ENCODE data around the gene ASMT.
"Not testable (repeated sequence)": the region's sequence is repeated elsewhere in the genome, so short reads cannot be mapped to it uniquely, and the experiment has no call there.

ASMT gene

DNA sequence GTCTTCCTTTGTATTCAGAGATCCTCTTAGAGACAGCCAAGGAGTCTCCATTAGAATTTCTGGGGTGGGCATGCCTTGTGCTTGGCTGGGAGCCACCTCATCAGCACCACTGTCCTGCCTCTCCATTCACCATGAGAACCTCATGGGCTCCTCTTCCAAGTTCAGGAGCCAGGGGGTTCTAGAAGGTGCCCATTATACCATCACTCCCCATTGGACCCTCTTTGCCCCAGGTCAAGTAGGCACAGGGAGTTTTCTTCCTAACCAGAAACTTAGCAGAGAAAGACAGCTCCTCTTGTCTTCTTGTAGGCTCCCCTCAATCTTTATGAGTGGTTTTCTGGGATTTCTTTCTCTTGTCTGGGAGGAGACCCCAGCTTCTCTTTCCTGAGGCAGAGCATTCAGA is 31.1 kb downstream of the ASMT start:
- Histone ChIP-seq H3K4me1 (no peaks in the 10 kb centered on the region), H3K36me3 (replicated peaks) (no peaks in the 10 kb centered on the region), H3K4me3 (no peak overlapping the region), H3K9me3 (no peaks in the 10 kb centered on the region; the same call in 1 of the 2 replicates), H3K27me3 (ENCODE audit: low read depth) (no peaks in the 10 kb centered on the region)
- in situ Hi-C loops (cut with MboI; ENCODE audit: low sequenced_read_pairs): no loop called here
- no peak for DNase-seq (ENCODE audit: low spot score in 2 of 2)

DNA sequence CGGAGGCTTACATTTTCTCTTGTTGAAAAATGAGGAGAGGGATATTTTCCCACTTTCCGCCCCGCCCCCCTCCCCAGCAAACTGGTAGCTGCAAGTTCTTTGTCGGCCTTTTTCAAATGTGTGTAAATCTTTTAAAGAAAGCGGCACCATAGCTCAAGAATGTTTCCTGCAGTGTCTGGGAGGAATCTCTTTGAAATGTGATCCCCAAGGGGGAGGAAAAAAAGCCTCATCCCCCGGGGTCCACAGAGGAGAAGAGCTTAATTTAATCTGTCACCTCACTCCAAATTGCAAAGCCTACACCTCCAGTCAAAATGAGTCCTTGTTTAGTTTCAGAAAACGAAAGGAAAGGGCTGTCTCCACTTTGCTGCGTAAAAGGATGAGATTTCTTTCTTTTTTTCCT is 34.8 kb downstream of the ASMT start:
- Histone ChIP-seq H3K4me3 (no peak overlapping the region), H3K27me3 (ENCODE audit: low read depth) (no peaks in the 10 kb centered on the region), H3K9me3 (no peaks in the 10 kb centered on the region; the same call in 1 of the 2 replicates), H3K4me1 (no peaks in the 10 kb centered on the region), H3K36me3 (replicated peaks) (no peaks in the 10 kb centered on the region)
- peak in 1 of 2 experiments; percentile 17 for DNase-seq (ENCODE audit: low spot score in 2 of 2)
- in situ Hi-C loops (cut with MboI; ENCODE audit: low sequenced_read_pairs): loop anchor here (10.0 kb wide), 2 partner anchors 955 to 1175 kb away; partner anchors contain the start of gene GYG2

DNA sequence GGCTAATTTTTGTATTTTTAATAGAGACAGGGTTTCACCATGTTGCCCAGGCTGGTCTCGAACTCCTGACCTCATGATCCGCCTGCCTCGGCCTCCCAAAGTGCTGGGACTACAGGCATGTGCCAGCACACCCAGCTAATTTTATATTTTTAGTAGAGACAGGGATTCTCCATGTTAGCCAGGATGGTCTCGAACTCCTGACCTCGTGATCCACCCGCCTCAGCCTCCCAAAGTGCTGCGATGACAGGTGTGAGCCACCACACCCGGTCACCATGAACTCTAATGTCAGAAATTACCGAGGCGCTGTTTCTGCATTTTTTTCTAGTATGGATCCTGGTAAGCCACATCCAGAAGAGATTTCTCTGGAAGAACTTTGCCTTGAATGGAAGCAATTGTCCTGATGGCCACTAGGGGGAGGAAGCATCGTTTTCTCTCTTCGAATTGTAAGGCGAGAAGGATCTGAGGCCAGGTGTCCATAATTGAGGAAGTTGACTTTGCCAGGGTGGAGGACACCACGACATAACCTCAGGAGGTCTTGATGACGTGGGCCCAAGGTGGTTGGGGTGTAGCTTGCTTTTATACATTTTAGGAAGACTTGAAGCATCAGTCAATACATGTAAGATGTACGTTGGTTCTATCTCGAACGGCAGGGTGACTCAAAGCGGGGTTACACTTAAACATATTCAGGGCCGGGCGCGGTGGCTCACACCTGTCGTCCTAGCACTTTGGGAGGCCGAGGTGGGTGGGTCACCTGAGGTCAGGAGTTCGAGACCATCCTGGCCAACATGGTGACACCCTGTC is 37.4 kb downstream of the ASMT start:
- H3K4me1 ChIP-seq; H3K4me3 ChIP-seq; H3K36me3 ChIP-seq (replicated peaks); H3K9me3 ChIP-seq; H3K27me3 ChIP-seq (ENCODE audit: low read depth): not testable (repeated sequence)
- peak; percentile 45 to 51 for DNase-seq (ENCODE audit: low spot score in 2 of 2)
- in situ Hi-C loops (cut with MboI; ENCODE audit: low sequenced_read_pairs): loop anchor here (10.0 kb wide), 2 partner anchors 953 to 1173 kb away; partner anchors contain the start of gene GYG2

DNA sequence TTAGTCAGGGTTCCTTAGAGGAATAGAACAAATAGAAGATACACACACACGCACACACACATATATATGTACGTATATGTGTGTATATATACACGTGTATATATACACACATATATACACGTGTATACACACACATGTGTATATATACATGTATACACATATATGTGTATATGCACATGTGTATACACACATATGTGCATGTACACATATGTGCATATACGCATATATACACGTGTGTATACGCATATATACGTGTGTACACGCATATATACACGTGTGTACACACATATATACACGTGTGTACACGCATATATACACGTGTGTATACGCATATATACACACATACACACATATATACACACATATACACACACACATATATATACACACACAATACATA is 41.5 kb downstream of the ASMT start:
- Histone ChIP-seq H3K4me1 (peaks cover 3% of the 10 kb centered on the region; the same call in 1 of the 2 replicates), H3K9me3 (no peaks in the 10 kb centered on the region), H3K4me3 (no peak overlapping the region), H3K36me3 (replicated peaks) (no peaks in the 10 kb centered on the region), H3K27me3 (ENCODE audit: low read depth) (no peaks in the 10 kb centered on the region)
- in situ Hi-C loops (cut with MboI; ENCODE audit: low sequenced_read_pairs): loop anchor here (10.0 kb wide), 2 partner anchors 948 to 1168 kb away; partner anchors contain the start of gene GYG2
- no peak for DNase-seq (ENCODE audit: low spot score in 2 of 2)

DNA sequence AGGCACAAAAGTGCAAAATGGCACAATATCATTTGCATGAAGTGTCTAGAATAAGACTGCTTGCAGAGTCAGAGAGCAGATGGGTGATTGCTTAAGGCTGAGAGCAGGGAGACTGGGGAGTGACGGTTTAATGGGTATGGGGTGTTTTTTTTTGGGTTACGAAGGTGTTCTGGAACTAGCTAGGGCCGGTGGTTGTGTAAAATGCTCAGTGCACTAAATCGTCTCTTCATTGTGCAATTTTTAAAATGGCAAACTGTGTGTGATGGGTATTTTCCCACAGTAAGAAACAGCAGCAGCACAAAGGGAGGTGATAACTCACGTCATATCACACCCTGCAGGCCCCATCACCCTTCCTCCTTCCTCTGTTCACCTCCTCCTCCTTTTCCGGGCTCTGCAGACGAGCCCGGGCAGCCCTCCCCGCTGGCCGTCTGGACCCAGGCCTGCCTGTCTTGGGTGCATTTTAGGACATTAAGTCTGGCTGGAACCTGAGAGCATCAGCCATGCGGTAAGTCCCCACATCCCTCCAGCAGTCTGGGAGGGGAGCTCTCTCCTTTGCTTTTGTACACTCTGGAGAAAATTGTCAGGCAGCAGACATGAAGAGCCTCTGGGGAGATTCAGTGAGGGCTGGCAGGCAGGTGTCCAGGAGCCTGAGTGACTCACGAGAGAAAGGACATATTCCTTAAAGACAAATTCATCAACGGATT is 42.7 kb downstream of the ASMT start:
- H3K27me3 ChIP-seq (ENCODE audit: low read depth): no peaks in the 10 kb centered on the region
- no peaks in the 10 kb centered on the region for H3K9me3 ChIP-seq
- DNase-seq (ENCODE audit: low spot score in 2 of 2): peak in 1 of 2 experiments; percentile 28
- no peak overlapping the region for H3K4me3 ChIP-seq
- in situ Hi-C loops (cut with MboI; ENCODE audit: low sequenced_read_pairs): loop anchor here (10.0 kb wide), 2 partner anchors 947 to 1167 kb away; partner anchors contain the start of gene GYG2
- H3K36me3 ChIP-seq (replicated peaks): no peaks in the 10 kb centered on the region
- H3K4me1 ChIP-seq: peaks cover 3% of the 10 kb centered on the region; the same call in 1 of the 2 replicates

DNA sequence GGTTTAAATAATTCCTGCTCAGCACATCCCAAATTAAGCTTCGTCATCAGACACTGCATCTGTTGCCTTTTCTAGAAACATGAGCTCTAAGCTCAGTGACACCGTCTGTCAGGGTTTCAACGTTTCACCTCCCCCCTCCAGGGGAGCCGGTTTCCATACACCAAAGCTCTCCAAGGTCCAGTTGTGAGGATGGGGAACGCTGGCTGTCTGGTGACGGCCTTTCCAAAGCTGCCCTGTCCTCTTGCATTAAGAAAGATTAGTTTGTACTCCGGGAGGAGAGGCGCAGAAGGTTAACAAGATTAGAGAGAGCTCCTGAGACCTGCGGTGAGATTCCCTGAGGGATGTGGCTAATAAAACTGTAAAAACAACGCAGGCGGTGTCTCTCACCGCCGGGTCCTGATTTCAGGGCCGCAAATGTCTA is 43.2 kb downstream of the ASMT start:
- H3K36me3 ChIP-seq (replicated peaks): no peaks in the 10 kb centered on the region
- no peaks in the 10 kb centered on the region for H3K9me3 ChIP-seq
- H3K4me3 ChIP-seq: no peak overlapping the region
- no peaks in the 10 kb centered on the region for H3K27me3 ChIP-seq (ENCODE audit: low read depth)
- DNase-seq (ENCODE audit: low spot score in 2 of 2): peak in 1 of 2 experiments; percentile 23
- H3K4me1 ChIP-seq: peaks cover 3% of the 10 kb centered on the region; the same call in 1 of the 2 replicates
- in situ Hi-C loops (cut with MboI; ENCODE audit: low sequenced_read_pairs): loop anchor here (10.0 kb wide), 2 partner anchors 947 to 1167 kb away; partner anchors contain the start of gene GYG2

DNA sequence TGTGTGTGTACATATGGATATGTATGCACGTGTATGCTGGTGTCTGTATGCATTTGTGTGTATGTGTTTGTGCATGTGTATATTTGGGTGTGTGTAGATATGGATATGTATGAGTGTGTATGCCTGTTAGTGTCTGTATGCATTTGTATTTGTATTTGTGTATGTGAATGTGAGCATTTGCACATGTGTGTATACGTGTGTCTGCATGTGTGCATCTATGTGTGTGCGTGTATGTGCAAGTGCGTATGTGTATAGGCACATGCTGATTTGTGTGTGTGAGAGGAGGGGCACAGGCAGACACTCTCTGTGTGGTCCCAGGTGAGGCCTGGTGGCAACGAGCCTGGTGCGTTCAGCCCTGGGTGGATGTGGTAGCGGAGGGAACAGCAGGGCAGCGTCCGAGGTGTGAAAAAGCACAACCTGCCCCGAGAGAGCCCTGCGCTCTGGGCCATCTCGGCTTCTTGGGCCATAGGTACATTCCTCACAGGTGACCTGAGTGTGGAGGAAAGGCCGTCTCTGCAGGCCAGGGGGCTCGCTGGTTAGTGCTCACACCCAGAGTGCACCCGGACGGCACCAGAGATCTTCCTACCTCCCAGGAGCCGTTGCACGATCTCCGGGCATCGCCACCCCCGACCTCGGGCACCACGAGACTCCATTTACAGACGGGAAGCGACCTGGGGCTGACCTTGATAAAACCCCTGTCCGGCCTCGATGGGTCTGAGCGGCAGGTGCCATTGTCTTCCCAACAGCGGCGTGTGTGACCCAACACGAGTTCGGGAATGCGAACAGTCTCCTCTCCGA is 45.0 kb downstream of the ASMT start:
- DNase-seq (ENCODE audit: low spot score in 2 of 2): no peak
- in situ Hi-C loops (cut with MboI; ENCODE audit: low sequenced_read_pairs): loop anchor here (10.0 kb wide), 2 partner anchors 945 to 1165 kb away; partner anchors contain the start of gene GYG2
- Histone ChIP-seq H3K27me3 (ENCODE audit: low read depth) (no peaks in the 10 kb centered on the region), H3K9me3 (no peaks in the 10 kb centered on the region), H3K36me3 (replicated peaks) (no peaks in the 10 kb centered on the region), H3K4me3 (no peak overlapping the region), H3K4me1 (peaks cover 3% of the 10 kb centered on the region; the same call in 1 of the 2 replicates)

DNA sequence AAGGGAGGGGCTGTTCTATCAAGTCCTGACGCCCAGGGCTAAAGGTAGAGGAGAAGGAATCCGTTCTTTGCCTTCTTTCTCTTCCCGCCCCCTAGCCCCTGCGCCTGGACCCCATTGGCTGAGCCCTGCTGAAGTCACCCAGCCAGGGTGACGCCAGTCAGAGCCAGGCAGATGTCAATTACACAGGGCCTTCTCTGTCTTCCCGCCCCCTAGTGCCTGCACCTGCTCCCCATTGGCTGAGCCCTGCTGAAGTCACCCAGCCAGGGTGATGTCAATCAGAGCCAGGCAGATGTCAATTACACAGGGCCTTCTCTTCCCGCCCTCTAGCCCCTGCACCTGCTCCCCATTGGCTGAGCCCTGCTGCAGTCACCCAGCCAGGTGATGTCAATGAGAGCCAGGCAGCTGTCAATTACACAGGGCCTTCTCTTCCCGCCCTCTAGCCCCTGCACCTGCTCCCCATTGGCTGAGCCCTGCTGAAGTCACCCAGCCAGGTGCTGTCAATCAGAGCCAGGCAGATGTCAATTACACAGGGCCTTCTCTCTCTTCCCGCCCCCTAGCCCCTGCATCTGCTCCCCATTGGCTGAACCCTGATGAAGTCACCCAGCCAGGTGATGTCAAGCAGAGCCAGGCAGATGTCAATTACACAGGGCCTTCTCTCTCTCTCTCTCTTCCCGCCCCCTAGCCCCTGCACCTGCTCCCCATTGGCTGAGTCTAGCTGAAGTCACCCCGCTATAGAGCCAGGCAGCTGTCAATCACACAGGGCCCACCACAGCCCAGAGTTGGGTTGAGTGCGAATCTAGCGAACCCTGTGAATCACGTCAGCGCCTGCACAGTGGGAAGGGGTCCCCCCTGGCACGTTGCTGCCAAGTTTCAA is 46.4 kb downstream of the ASMT start:
- in situ Hi-C loops (cut with MboI; ENCODE audit: low sequenced_read_pairs): no loop called here

DNA sequence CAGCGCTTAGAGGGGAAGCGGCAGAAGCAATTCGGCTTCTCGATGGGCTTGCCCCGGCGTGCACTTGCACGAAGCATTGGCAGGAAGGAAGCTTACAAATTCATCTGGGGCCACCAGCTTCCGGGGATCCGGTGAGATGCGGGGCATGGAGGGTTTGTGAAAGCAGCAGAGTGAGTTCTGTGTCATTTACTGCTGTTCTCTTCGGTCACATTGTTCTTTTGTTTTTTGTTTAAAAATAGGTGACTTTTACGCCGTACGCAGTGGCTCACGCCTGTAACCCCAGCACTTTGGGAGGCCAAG is 47.0 kb downstream of the ASMT start:
- Histone ChIP-seq H3K4me3 (no peak overlapping the region), H3K9me3 (no peaks in the 10 kb centered on the region), H3K4me1 (peaks cover 3% of the 10 kb centered on the region; the same call in 1 of the 2 replicates), H3K27me3 (ENCODE audit: low read depth) (no peaks in the 10 kb centered on the region), H3K36me3 (replicated peaks) (no peaks in the 10 kb centered on the region)
- in situ Hi-C loops (cut with MboI; ENCODE audit: low sequenced_read_pairs): no loop called here
- DNase-seq (ENCODE audit: low spot score in 2 of 2): no peak

More for the DNA sequence above, 46.4 kb downstream of the ASMT start:
- H3K4me1 ChIP-seq: peaks cover 3% of the 10 kb centered on the region; the same call in 1 of the 2 replicates
- H3K9me3 ChIP-seq: no peaks in the 10 kb centered on the region
- peak in 1 of 2 experiments; percentile 68 for DNase-seq (ENCODE audit: low spot score in 2 of 2)
- H3K4me3 ChIP-seq: no peak overlapping the region
- H3K27me3 ChIP-seq (ENCODE audit: low read depth): no peaks in the 10 kb centered on the region
- H3K36me3 ChIP-seq (replicated peaks): no peaks in the 10 kb centered on the region

DNA sequence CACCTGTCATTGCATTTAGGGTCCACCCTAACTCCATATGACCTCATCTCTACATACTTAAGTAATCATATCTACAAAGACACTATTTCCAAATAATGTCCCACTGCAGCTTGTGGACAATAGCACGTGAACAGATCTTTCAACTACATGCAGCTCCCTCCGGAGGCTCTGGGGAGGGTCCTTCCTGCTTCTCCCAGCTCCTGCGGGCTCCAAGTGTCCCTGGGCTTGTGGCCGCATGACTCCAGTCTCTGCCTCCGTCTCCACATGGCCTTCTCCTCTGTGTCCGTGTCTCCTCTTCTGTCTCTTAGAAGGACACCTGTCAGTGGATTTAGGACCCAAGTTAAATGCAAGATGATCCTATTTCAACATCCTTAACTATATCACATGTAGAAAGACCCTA is 52.7 kb downstream of the ASMT start:
- DNase-seq (ENCODE audit: low spot score in 2 of 2): no peak
- no peaks in the 10 kb centered on the region for H3K4me1 ChIP-seq
- in situ Hi-C loops (cut with MboI; ENCODE audit: low sequenced_read_pairs): no loop called here
- H3K4me3 ChIP-seq: no peak overlapping the region
- H3K27me3 ChIP-seq (ENCODE audit: low read depth): no peaks in the 10 kb centered on the region
- H3K36me3 ChIP-seq (replicated peaks): no peaks in the 10 kb centered on the region
- no peaks in the 10 kb centered on the region for H3K9me3 ChIP-seq

DNA sequence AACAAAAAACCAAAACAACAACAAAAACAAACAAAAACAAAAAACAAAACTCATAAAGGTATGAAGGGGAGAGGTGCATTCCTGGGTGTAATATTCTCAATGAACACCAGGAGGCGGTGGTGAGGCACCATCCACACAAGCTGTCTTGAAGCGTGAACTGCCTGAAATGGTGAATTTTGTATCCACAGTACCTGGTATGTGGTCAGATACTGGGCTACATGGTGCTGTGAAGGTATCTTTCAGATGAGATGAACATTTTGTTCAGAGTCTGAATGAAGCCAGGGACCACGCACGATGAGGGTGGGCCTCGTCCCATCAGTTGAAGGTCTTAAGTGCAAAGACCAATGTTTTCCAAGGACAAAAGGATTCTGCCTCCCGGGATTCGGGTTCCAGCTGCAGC is 58.5 kb downstream of the ASMT start:
- no peaks in the 10 kb centered on the region for H3K27me3 ChIP-seq (ENCODE audit: low read depth)
- in situ Hi-C loops (cut with MboI; ENCODE audit: low sequenced_read_pairs): no loop called here
- H3K4me3 ChIP-seq: no peak overlapping the region
- DNase-seq (ENCODE audit: low spot score in 2 of 2): peak; percentile 47 to 66
- no peaks in the 10 kb centered on the region for H3K4me1 ChIP-seq
- no peaks in the 10 kb centered on the region for H3K9me3 ChIP-seq
- no peaks in the 10 kb centered on the region for H3K36me3 ChIP-seq (replicated peaks)

DNA sequence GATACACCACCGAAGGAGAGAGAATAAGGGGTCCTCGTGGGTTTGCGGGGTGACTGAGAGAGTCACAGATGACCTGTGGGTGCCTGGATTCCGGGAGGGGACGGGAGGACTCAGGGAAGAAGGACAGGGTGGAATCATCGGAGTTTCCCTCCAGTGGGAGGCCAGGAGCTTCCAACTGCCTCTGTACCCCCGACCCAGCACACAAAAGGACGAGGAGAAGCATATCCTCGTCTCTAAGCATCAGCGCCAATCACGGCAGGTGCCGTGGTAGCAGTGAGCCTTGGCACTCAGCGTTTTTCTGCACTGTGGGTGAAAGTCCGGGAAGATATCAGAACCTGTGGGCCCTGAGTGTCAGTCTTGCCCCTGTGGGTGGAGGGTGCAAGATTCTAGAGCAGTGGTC is 62.0 kb downstream of the ASMT start:
- no peak overlapping the region for H3K4me3 ChIP-seq
- H3K4me1 ChIP-seq: no peaks in the 10 kb centered on the region
- no peaks in the 10 kb centered on the region for H3K27me3 ChIP-seq (ENCODE audit: low read depth)
- in situ Hi-C loops (cut with MboI; ENCODE audit: low sequenced_read_pairs): no loop called here
- H3K9me3 ChIP-seq: no peaks in the 10 kb centered on the region
- H3K36me3 ChIP-seq (replicated peaks): no peaks in the 10 kb centered on the region
- DNase-seq (ENCODE audit: low spot score in 2 of 2): no peak

DNA sequence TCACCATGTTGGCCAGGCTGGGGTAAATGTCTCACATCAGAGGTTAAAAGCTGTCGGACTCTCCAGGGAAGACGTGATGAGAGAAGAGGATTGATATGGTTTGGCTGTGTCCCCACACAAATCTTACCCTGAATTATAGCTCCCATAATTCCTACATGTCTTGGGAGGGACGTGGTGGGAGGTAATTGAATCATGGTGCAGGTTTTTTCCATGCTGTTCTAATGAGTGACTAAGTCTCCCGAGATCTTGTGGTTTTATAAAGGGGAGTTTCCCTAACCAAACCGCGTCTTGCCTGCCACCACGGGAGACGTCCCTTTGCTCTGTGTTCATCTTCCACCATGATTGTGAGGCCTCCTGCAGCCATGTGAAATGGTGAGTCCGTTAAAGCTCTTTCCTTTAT is 64.4 kb downstream of the ASMT start:
- Histone ChIP-seq H3K36me3 (replicated peaks) (no peaks in the 10 kb centered on the region), H3K4me3 (no peak overlapping the region), H3K9me3 (no peaks in the 10 kb centered on the region), H3K4me1 (no peaks in the 10 kb centered on the region), H3K27me3 (ENCODE audit: low read depth) (no peaks in the 10 kb centered on the region)
- in situ Hi-C loops (cut with MboI; ENCODE audit: low sequenced_read_pairs): no loop called here
- DNase-seq (ENCODE audit: low spot score in 2 of 2): no peak
